Erythroblast (primary cell): ENCODE results near the gene ZWILCH.
"Not testable (repeated sequence)": the region's sequence is repeated elsewhere in the genome, so short reads cannot be mapped to it uniquely, and the experiment has no call there.

Experiments
- GATA1 ChIP-seq: IDR thresholded peaks from 2 replicates; pipeline ENCODE4 v1.6.1; 2011; ENCODE audit warnings: low read depth, mild to moderate bottlenecking, control low read depth, low read length, moderate library complexity
- POLR2A ChIP-seq: IDR thresholded peaks from 2 replicates; pipeline ENCODE4 v1.6.1; 2011; ENCODE audit warnings: mild to moderate bottlenecking, low read length

DNA sequence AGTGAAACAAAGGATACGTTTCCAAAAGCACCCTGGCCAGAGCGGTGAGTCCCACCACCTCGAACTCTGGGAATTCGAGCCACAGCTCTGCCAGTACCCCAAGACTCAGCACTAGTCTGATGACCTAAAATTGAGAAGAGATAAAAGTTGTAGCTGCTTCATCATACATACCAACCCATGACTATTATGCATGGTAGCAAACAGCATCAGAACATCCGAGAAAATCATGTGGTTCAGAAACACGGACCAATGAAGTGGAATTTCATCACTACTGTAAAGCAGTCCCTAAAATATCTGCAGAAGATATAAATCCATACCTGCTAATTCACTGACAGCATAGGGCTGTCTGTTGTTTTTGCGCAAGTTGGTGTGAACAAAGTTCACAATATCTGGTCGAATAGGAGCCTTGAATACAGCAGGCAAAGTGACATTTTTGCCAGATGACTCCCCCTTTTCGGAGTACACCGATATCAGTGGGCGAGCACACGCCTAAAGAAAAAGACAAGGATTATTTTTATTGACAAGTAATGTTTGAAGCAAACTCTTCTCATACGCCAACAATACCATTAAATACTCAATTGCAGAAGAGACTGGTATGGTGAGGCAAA is 2.0 kb upstream of the ZWILCH start:
- not testable (repeated sequence) for TF ChIP-seq POLR2A, GATA1
